AML-193 (cell line): ENCODE measurements around the gene ANKRD11.
"Not testable (repeated sequence)": the region's sequence is repeated elsewhere in the genome, so short reads cannot be mapped to it uniquely, and the experiment has no call there.

ENCODE experiments used
- DNase-seq, 2 experiments: peaks; one replicate each; lab custom pipeline; 2025; lab: John Stamatoyannopoulos, UW

ANKRD11 gene

DNA sequence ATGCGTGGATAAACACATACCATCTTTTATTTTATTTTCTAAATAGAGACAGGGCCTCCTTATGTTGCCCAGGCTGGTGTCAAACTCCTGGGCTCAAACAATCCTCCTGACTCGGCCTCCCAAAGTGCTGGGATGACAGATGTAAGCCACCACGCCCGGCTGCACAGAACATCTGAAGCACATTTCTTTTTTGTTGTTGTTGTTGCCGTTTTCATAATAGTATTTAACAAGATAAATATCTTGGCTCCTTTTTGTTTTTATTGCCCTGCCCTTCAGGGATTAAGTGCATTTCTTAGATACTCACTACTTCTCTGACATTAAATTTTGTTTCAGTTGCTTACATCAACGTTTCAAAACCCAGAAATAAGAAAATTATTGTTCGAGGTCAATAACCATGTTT, 37.4 kb downstream of the ANKRD11 start:
- no peak for DNase-seq

DNA sequence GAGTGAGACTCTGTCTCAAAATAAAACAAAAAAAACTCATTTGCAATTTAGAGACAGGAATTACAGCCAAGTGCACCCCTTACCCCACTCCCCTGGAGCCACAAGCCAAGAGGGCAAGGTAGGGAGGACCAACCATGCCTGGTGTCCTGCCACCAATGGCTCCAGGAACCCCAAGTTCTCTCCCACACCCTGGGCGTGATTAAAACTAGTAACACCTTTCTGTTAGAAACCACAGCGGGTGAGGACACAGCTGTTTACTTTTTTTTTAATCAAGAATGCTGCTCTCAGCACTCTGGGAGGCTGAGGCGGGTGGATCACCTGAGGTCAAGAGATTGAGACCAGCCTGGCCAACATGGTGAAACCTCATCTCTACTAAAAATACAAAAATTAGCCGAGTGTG, 38.1 kb downstream of the ANKRD11 start:
- DNase-seq: no peak

DNA sequence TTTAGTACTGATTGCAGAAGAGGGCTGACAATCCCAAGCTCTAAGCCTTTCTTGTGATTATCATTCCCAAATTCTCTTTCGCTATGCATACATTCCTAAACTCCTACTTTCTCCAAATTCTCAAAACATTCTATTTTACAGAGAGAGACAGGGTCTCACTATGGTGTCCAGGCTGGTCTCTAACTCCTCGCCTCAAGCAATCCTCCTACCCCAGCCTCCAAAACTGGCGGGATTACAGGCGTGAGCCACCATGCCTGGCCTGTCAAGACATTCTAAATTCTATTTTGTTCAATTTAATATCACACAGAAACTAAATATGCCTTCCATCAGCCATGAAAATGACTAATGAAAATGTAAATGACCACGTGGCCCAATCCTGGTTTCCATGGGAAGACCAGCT, 39.8 kb downstream of the ANKRD11 start:
- no peak for DNase-seq

DNA sequence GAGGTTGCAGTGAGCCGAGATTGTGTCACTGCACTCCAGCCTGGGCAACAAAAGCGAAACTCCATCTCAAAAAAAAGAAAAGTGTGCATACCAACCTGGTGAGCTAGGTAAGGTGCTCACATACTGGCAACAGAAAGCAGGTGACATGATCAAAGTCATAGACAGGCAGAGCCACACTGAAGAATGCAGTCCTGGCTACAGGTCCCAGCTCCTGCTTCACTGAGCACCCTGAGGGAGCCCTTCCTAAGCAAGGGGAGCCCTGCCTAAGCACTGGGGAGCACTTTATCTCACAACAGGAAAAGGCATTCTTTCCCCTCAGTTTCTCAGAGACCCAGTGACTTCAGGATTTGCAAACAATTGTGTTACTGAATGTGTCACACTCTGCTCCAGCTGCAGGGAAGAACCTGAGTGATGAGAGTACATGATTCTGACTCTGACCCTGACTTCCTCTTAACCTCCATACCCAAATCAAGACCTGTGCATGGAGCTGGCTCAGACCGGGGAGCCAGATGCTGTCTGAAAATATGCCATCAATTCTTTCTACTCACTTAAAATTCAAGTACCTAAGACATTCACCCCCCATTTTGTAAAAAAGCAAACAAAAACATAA, 40.5 kb downstream of the ANKRD11 start:
- DNase-seq: no peak

DNA sequence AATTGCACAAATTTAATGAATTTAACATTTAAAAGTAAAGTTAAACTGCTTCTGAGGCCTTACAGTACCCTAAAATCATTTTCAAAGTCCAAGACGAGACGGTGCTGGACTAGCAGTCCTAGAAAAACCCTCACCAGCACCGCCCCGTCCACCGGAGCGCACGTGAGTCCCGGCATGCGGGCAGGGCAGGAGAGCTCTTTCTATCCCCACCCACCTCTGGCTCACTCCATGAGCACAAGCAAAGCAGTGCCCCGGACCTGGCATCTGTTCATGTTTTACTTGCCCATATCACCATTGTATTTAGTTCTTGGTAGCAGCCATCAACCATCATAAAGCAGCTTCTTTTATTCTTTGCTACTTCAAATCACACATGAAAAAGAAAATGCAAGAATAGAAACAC, 41.7 kb downstream of the ANKRD11 start:
- no peak for DNase-seq

DNA sequence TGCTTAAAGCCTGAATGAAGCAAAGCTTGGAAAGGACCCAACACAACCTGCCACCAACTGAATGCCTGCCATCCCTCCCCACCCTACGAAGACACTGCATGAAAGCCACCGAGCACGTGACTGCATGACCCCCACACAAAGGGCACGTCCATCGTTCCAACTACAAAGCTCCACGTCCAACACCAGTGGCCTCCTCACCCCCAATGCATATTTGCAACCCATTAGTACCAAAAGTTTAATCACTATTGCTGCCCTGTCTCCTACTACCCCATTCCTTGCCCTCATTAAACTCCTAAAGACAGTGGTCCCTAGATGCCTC, 43.4 kb downstream of the ANKRD11 start:
- no peak for DNase-seq

DNA sequence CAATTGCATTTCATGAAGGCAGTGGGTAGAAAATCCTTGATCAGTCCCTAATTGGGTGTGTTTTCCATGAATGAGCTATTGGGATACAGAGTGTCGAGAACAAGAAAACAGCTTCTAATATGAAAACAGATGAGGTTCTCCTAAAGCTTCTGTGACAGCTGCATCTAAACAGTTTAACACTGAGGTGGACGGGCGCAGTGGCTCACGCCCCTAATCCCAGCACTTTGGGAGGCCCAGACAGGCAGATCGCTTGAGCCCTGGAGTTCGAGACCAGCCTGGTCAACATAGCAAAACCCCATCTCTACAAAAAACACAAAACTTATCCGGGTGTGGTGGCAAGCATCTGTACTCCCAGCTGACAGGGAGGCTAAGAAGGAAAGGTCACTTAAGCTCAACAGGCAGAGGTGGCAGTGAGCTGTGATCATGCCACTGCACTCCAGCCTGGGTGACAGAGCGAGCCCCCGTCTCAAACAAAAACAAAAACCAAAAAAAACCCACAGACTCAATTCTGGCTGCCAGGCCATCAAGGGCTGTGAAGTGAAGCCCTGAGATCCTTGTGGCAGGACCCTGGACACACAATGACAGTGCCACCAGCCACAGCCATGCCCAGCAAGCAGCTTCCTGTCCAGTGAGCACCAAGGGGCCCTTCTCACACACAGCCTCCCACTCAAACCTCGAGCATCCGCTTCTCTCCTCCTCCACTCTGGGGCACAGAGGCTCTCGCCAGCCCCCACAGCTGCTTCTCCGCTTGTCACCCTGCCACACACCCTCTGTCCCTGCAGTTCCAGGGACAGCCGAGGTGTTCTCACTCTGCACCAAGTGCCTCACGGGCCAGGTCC, 44.0 kb downstream of the ANKRD11 start:
- DNase-seq: no peak

DNA sequence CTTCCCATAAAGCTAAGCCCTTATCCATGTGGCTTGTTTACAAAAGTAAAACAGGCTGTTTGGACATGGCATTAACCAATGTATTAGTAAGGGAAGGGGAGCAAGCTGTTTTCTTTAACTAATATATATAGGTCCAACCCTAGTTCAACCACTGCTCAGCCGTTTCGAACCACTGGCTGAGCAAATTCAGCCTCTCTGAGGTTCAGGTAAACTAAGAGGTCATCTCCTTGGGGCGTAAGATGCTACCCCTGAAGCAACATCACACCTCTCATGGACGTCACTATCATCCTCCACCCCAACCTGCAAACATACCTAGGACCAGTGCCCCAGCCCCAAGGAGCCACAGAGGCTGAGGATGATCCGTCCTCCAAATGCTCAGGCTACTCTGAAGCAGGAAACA, 45.2 kb downstream of the ANKRD11 start:
- DNase-seq: no peak

DNA sequence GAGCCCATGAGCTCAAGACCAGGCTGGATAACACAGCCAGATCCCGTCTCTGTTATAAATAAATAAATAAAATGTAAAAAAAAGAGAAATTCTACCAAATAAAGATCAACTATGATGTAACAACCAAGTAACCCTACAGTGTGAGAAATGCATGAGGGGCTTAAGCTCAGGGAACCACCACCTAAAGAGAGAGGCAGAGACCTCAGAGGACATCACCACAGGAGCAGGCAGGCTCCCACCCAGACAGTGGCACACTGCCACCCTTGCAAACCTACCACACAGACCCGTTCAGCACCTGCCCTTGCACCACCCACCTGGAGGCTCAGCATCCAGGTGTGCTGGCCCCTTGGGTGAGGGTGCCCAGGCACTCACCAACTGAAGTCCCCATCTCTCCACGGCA, 45.6 kb downstream of the ANKRD11 start:
- DNase-seq: no peak

DNA sequence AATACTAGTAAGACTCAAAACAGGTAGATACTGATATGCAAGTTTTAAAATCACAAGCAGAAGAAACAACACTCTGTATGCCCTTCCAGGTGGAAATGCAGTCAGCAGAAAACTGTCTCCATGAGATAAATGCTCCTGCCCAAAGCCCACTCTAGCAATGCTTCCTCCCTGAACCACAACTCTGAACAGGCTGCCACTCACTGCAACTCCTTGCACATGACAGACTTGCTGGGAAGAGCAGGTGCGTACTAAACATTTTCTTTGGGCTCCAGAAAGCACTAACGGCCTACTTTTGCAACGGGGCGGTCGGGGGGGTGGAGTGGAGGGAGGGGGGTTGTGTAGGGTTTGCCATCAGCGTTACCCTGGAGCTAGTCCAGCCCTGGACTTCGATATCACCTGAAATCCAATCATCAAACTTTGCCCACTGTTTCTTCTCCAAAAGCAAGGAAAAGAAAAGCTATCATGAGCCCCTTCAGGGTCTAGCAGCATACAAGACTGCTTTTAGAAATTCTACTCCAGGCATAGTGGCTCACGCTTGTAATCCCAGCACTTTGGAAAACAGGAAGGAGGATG, 46.1 kb downstream of the ANKRD11 start:
- DNase-seq: no peak

DNA sequence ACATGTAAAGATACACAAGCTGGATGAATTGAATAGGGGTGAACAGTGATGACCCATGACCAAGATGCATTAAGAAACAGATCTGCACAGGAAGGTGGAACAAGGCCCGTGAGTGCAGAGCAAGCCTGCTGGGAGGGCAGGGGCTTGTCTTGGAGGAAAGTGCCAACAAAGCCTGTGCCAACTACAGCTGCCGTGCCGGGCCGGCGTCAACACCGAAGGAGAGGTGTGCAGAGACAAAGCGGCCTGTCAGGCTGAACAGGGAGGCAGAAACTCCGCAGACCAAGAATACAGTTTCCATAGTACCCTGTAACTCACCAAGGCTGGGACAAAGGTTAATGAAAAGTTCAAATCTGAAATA, 46.7 kb downstream of the ANKRD11 start:
- DNase-seq: no peak

DNA sequence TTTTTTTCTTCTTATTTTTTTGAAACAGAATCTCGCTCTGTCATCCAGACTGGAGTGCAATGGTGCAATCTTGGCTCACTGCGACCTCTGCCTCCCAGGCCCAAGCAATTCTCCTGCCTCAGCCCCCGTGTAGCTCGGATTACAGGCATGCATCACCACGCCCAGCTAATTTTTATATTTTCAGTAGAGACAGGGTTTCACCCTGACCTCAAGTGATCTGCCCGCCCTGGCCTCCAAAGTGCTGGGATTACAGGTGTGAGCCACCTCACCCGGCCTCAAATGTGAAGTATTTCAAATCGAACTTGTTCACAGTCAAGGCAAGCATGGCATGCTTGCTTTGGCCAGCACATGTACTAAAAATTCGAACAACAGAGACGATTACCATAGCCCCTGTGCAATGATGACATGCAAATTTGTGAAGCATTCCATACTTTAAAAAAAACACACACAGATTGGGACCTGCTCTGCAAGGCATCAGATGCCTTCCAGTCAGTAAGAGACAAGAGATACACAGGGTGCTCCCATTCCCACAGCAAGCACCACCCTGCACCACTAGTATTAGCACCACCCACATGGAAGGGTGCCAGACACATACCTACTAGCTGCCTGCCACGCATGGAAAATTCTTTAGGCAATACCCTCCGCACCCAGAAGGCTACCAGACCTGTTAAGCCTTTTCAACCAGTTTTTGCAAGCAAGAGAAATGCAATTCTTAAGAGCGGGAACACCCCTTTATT, 47.2 kb downstream of the ANKRD11 start:
- no peak for DNase-seq

DNA sequence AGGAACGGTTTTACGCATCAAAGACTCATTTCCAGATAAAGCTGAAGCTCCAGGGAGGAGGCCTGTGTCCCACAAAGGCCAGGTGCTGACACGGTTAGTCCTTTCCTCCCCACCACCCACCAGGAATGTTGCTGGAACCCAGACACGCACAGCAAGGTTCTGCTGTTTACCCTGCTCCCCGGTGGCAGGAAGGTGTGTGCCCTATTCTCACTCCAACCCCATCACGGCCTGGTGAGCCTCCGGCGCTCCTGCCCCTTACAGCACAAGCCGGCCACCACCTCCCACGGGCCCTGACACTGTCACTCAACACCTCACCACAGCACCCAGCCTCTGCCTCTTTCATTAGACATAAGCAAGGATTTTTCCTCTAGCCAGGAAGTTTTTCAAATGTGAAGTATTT, 47.8 kb downstream of the ANKRD11 start:
- DNase-seq: no peak

DNA sequence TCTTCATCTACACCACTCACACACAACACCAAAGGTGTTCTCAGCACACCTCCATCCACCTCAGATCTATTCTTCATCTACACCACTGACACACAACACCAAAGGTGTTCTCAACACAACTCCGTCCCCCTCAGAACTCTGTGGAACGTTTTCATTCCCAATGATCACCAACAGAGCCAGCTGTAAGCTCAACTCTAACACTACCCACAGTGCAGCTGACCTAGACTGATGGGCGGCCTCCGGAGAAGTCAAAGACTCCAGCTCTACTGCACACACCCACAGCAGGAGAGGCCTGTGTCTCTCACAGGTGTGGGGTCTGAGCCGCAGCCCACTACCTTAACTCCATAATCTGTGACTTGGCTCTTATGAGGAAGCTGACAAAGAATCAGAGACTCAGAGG, 50.7 kb downstream of the ANKRD11 start:
- no peak for DNase-seq

DNA sequence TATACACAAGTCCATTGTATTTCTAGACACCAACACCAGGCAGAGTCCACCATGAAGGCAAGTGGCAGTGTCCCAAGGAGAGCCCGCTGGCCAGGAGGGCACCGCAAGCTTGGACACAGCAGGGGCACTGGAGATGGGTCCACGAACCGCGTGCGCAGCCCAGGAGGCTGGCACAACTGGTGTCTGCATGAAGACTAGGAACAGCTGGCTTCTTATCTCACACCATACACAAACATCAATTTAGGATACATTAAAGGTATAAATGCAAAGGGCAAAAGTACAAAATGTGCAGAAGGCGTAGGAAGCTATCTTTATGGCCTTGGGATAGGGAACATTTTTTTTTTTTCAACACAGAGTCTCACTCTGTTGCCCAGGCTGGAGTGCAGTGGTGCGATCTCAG, 52.4 kb downstream of the ANKRD11 start:
- DNase-seq: no peak

DNA sequence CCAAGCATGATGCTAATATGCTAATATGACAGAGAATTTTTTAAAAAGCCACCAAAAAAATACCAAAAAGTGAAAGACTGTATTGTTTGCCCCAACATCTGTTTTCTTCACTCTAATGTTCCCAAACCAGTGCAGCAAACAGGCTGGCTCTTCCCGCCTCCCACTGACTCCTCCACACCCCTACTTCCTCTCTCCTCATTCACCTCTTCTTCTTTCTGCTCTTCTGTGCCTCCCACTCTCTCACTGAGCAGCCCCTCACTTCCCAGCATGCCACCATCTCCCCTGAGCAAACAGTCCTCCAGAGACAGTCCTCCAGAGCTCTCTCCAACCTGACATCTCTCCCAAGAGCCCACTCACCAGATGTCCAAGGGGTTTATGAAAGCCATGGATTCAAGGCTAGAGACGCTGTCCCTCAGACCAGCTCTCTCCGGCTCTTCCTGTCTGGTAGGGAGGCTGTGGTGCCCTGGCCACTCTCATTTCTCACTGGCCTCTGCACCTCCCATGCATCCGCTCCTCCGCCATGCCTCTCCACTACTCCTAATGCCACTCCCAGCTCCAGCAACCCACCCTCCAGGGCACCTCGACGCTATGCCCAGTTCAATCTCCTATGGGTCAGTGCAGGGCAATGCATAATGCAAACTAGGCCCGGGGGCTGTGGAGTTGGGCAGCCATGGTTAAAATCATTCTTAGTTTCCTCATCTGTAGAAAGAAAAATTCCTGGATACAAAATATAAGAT, 52.9 kb downstream of the ANKRD11 start:
- no peak for DNase-seq

DNA sequence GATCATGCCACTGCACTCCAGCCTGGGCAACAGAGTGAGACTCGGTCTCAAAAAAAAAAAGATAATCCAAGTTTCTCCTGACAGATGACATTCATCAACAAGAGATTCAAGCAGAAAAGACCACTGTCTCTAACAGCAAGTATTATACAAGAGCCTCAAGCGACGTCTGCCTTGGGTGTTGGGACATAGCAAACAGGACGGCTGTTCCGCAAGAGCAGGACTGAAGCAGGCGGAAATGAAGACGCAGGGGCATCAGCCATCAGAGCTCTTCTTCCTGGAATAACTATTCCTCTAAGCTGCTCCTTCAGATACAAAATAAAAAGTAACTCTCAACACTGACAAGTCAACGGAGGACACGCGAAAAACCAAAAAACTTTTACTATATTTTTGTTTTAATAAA, 54.0 kb downstream of the ANKRD11 start:
- DNase-seq: no peak

DNA sequence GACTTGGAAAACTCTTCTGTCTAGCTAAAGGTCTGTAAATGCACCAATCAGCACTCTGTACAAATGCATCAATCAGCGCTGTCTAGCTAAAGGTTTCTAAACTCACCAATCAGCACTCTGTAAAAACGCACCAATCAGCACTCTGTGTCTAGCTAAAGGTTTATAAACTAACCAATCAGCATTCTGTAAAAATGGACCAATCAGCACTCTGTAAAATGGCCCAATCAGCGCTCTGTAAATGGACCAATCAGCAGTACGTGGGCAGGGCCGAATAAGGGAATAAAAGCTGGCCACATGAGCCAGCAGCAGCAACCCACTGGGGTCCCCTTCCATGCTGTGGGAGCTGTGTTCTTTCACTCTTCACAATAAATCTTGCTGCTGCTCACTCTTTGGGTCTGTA, 55.3 kb downstream of the ANKRD11 start:
- DNase-seq: not testable (repeated sequence)

DNA sequence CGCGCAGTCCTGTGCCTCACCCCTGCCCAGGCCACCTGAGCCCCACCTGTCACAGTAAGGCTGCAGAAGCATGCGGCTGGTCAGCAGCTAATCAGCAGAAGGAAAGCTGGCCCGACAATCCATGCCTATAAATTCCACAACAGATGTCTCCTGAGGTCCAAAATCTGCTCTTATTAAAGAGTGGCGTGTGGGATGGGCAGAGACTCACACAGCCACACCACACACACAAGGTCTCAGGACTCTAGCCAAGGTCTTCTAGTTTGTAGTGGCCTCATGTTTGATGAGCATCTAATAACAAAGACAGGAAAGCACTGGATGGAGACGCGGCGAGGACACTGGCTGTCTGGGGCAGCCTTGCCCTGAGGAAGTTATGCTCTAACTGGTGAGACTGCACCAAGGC, 55.9 kb downstream of the ANKRD11 start:
- DNase-seq: no peak

DNA sequence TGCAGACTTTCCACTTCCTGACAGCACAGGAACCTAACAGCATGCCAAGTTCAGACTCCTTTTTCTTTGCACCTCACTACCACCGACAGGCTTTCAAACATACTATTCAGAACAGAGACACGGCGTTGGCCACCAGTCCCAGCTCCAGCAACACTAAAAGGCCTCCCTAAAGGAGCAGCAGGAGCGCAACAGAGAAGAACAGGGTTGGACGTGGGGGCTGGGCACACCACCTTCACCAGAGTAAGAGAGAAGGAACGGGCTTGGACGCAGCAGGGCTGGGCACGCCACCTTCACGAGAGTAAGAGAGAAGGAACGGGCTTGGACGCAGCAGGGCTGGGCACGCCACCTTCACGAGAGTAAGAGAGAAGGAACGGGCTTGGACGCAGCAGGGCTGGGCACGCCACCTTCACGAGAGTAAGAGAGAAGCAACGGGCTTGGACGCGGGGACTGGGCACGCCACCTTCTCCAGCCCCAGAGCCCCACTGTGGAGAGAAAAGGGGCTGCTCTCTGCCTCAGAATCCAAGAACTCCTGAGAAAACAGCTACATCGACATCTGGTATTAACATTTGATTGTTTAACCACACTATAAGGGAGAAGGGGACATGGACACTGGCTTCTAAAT, 56.9 kb downstream of the ANKRD11 start:
- DNase-seq: not testable (repeated sequence)

DNA sequence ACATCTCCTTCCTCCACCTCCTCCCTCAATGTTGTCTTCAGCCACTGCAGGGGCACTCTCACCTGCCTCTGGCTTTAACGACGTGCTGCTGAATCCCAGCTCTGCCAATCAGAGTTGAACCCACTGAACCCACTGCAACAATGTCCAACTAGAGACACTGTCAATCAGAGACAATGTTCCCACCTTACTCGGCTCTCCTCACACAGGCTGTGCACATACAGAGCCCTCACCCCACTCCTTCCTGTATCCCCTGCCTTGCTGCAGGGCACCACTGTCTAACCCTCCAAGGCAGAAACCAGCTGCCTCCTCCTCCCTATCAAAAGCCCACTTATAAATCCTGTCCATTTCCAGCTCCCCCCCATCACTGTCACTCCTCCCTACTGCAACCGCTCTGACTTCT, 58.7 kb downstream of the ANKRD11 start:
- DNase-seq: no peak

DNA sequence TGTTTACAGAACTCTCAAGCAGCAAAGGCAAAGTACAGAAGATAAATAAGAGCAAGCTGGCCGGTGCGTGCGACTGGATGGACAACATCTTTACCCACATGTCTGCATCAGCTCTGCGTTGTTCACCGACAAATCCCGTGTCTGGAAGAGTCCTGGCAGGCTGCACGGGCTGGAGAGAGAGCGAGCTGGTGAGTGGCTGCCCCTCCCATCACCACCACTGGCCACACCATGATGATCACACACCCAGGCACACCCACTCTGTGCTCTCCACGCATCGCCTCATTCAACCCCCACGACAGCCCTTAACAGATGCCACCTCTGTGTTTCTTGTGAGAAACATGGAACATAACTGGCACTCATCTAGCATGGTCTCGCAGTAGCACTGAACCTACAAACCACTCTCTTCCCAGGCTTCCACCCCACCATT, 59.2 kb downstream of the ANKRD11 start:
- no peak for DNase-seq
